Measurements from ENCODE around the gene IL1RL2. TPM values are rescaled to one million over a fixed set of nuclear protein-coding genes. Genes with fewer than 3 reads are reported as not detected.

IL1RL2 gene
- total and polyA plus RNA-seq, 4 donors: 0.98 to 2.0 (median 1.3) TPM

DNA sequence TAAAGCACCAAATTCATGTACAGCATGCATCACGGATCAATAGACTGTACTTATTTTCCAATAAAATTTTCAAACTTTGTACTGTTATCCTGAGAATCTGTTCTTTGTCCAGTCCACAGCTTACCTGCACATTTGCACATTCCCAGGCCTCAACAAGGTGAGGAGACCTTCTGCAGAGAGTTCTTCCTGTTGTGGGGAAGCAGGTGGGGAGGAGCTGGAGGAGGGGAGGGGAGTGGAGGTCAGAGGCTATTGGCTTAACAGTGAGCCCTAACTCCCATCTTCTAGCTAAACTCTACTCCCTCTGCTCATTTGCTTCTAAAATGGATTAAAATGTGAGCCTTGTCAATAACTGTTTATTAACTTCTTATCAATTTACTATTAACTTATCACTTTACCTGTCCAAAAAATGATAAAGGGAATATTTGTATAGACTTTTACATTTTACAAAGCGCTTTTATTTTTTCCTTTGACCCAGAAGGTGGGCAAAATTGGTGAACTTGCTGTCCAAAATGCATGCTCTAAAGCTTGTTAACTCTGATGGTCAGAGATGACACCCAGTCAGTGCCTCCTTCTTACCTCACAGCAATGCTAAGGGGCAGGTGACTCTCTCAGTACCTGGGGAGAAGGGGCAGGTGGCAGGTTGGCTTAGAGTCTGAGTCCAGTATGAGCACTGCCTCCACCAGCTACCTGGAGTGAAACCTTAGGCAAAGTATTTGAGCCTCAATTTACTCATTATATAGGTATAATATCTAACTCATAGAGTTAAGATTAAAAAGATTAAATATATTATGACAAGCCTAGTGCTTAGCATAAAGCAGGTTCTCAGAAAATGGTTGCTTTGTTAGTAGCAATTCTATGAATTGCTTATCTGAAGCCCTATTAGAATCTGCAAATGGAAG lies 6.8 kb upstream of the IL1RL2 start:
- TF ChIP-seq GABPA (IDR thresholded peaks at IDR 0.05 in 1 of 2, conservative IDR thresholded peaks at IDR 0.05 in 1 of 2) (no peak), HNF4A (conservative IDR thresholded peaks at IDR 0.05) (no peak), EGR1 (IDR thresholded peaks at IDR 0.05; ENCODE audit: low read depth in 2 of 2) (no peak), HNF4G (IDR thresholded peaks at IDR 0.05) (no peak), FOXA1 (IDR thresholded peaks at IDR 0.05) (no peak), FOXA2 (IDR thresholded peaks at IDR 0.05) (no peak), SP1 (IDR thresholded peaks at IDR 0.05) (no peak), RXRA (IDR thresholded peaks at IDR 0.05) (no peak), YY1 (IDR thresholded peaks at IDR 0.05) (no peak), NR2F2 (IDR thresholded peaks at IDR 0.05) (no peak), JUND (IDR thresholded peaks at IDR 0.05) (no peak), TAF1 (conservative IDR thresholded peaks at IDR 0.05) (no peak)
- TF ChIP-seq, protein P1, sequence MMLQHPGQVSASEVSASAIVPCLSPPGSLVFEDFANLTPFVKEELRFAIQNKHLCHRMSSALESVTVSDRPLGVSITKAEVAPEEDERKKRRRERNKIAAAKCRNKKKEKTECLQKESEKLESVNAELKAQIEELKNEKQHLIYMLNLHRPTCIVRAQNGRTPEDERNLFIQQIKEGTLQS (IDR thresholded peaks at IDR 0.05): no peak
- TF ChIP-seq, protein P2, sequence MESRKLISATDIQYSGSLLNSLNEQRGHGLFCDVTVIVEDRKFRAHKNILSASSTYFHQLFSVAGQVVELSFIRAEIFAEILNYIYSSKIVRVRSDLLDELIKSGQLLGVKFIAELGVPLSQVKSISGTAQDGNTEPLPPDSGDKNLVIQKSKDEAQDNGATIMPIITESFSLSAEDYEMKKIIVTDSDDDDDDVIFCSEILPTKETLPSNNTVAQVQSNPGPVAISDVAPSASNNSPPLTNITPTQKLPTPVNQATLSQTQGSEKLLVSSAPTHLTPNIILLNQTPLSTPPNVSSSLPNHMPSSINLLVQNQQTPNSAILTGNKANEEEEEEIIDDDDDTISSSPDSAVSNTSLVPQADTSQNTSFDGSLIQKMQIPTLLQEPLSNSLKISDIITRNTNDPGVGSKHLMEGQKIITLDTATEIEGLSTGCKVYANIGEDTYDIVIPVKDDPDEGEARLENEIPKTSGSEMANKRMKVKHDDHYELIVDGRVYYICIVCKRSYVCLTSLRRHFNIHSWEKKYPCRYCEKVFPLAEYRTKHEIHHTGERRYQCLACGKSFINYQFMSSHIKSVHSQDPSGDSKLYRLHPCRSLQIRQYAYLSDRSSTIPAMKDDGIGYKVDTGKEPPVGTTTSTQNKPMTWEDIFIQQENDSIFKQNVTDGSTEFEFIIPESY (IDR thresholded peaks at IDR 0.05): no peak
- peaks cover 0 to 1% (median 0%) of the 10 kb centered on the region in 4 donors for H3K4me1 ChIP-seq (ENCODE audit: control insufficient read depth in 4 of 4, insufficient read depth in 4 of 4, low read length in 3 of 4)
- no peak overlapping the region for H3K9ac ChIP-seq (ENCODE audit: low read depth in 1 of 2, low read length in 2 of 2)
- no peaks in the 10 kb centered on the region for H3K27me3 ChIP-seq (ENCODE audit: control insufficient read depth in 4 of 4, insufficient read depth in 4 of 4, low read length in 3 of 4)
- peaks cover 6 to 29% (median 24%) of the 10 kb centered on the region in 4 donors for H3K36me3 ChIP-seq (ENCODE audit: control insufficient read depth in 4 of 4, insufficient read depth in 3 of 4, low read depth in 1 of 4, low read length in 3 of 4)
- no peaks in the 10 kb centered on the region for H3K9me3 ChIP-seq (ENCODE audit: control insufficient read depth in 4 of 4, low read length in 3 of 4)
- no peak for DNase-seq (ENCODE audit: low spot score)
- H3K27ac ChIP-seq (ENCODE audit: low read depth in 1 of 2, low read length in 2 of 2): no peak overlapping the region
- 98% methylated on average over 2 of the region's 2 CpGs for WGBS
- no peak overlapping the region for H3K4me3 ChIP-seq (ENCODE audit: low read depth in 1 of 3, low read length in 3 of 3)

DNA sequence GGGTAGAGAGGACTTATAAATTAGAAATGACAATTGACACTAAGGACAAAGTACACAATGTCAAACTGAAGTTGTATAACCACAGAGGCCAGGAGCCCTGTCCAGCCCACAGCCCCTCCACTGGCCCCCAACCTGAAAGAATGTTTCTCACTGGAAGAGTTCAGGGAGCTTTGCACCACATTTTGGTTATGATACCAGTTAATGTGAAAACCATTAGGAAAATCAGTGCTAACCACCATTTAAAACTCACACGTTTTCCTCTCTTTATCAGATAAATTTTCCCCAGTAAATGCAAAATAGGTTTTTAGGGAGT lies 6.2 kb upstream of the IL1RL2 start:
- WGBS: 60% methylated on average over 1 of the region's 1 CpG
- no peak overlapping the region for H3K27ac ChIP-seq (ENCODE audit: low read depth in 1 of 2, low read length in 2 of 2)
- no peak for DNase-seq (ENCODE audit: low spot score)
- H3K4me3 ChIP-seq (ENCODE audit: low read depth in 1 of 3, low read length in 3 of 3): no peak overlapping the region
- H3K36me3 ChIP-seq (ENCODE audit: control insufficient read depth in 4 of 4, insufficient read depth in 3 of 4, low read depth in 1 of 4, low read length in 3 of 4): peaks cover 5 to 24% (median 18%) of the 10 kb centered on the region in 4 donors
- no peaks in the 10 kb centered on the region for H3K27me3 ChIP-seq (ENCODE audit: control insufficient read depth in 4 of 4, insufficient read depth in 4 of 4, low read length in 3 of 4)
- TF ChIP-seq, protein P1 (IDR thresholded peaks at IDR 0.05): no peak
- TF ChIP-seq HNF4G (IDR thresholded peaks at IDR 0.05) (no peak), FOXA2 (IDR thresholded peaks at IDR 0.05) (no peak), HNF4A (conservative IDR thresholded peaks at IDR 0.05) (peak in 1 of 2 donors; percentile 6)
- H3K4me1 ChIP-seq (ENCODE audit: control insufficient read depth in 4 of 4, insufficient read depth in 4 of 4, low read length in 3 of 4): peaks cover 0 to 1% (median 0%) of the 10 kb centered on the region in 4 donors
- H3K9ac ChIP-seq (ENCODE audit: low read depth in 1 of 2, low read length in 2 of 2): no peak overlapping the region
- no peaks in the 10 kb centered on the region for H3K9me3 ChIP-seq (ENCODE audit: control insufficient read depth in 4 of 4, low read length in 3 of 4)

DNA sequence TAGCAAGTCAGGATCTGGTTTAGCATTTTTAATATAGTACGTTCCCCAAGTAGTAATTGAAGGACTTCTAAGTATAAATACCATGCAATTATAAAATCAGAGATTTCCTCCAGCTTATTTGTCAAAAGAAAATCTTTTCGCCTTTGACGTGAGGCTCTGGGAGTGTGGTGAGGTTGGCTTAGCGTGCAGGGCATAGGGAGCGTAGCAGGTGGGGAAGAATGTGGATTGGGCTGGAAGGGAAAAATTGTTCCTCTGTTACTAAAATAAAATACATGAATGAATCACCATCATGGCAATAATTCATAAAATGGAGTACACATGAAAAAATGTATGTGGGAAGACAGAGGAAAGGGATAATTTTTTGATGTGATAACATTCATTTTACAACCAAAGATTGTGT lies 5.4 kb upstream of the IL1RL2 start:
- Histone ChIP-seq H3K9me3 (ENCODE audit: control insufficient read depth in 4 of 4, low read length in 3 of 4) (no peaks in the 10 kb centered on the region), H3K27me3 (ENCODE audit: control insufficient read depth in 4 of 4, insufficient read depth in 4 of 4, low read length in 3 of 4) (no peaks in the 10 kb centered on the region), H3K4me3 (ENCODE audit: low read depth in 1 of 3, low read length in 3 of 3) (no peak overlapping the region), H3K4me1 (ENCODE audit: control insufficient read depth in 4 of 4, insufficient read depth in 4 of 4, low read length in 3 of 4) (peaks cover 0 to 1% (median 0%) of the 10 kb centered on the region in 4 donors), H3K36me3 (ENCODE audit: control insufficient read depth in 4 of 4, insufficient read depth in 3 of 4, low read depth in 1 of 4, low read length in 3 of 4) (peaks cover 5 to 19% (median 14%) of the 10 kb centered on the region in 4 donors), H3K9ac (ENCODE audit: low read depth in 1 of 2, low read length in 2 of 2) (no peak overlapping the region), H3K27ac (ENCODE audit: low read depth in 1 of 2, low read length in 2 of 2) (no peak overlapping the region)
- TF ChIP-seq, protein P3, sequence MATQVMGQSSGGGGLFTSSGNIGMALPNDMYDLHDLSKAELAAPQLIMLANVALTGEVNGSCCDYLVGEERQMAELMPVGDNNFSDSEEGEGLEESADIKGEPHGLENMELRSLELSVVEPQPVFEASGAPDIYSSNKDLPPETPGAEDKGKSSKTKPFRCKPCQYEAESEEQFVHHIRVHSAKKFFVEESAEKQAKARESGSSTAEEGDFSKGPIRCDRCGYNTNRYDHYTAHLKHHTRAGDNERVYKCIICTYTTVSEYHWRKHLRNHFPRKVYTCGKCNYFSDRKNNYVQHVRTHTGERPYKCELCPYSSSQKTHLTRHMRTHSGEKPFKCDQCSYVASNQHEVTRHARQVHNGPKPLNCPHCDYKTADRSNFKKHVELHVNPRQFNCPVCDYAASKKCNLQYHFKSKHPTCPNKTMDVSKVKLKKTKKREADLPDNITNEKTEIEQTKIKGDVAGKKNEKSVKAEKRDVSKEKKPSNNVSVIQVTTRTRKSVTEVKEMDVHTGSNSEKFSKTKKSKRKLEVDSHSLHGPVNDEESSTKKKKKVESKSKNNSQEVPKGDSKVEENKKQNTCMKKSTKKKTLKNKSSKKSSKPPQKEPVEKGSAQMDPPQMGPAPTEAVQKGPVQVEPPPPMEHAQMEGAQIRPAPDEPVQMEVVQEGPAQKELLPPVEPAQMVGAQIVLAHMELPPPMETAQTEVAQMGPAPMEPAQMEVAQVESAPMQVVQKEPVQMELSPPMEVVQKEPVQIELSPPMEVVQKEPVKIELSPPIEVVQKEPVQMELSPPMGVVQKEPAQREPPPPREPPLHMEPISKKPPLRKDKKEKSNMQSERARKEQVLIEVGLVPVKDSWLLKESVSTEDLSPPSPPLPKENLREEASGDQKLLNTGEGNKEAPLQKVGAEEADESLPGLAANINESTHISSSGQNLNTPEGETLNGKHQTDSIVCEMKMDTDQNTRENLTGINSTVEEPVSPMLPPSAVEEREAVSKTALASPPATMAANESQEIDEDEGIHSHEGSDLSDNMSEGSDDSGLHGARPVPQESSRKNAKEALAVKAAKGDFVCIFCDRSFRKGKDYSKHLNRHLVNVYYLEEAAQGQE (IDR thresholded peaks at IDR 0.05): no peak
- no peak for TF ChIP-seq HNF4A (conservative IDR thresholded peaks at IDR 0.05)
- TF ChIP-seq SP1 (IDR thresholded peaks at IDR 0.05): no peak
- TF ChIP-seq NR2F2 (IDR thresholded peaks at IDR 0.05): no peak
- WGBS: 97% methylated on average over 5 of the region's 5 CpGs
- no peak for DNase-seq (ENCODE audit: low spot score)
